Neural cell (in vitro differentiated cells): ENCODE results near the gene TIMM22.

Experiments used
- CTCF ChIP-seq: fragments of 450-650 bp; IDR thresholded peaks from 2 replicates; pipeline ENCODE4 v1.5.1; 2014; ENCODE audit warnings: antibody characterized with exemption, mild to moderate bottlenecking, moderate library complexity; ENCODE audit not compliant: poor library complexity, severe bottlenecking
- EP300 ChIP-seq: fragments of 450-650 bp; conservative IDR thresholded peaks from 2 replicates; pipeline ENCODE4 v1.6.1; 2014; ENCODE audit warnings: antibody characterized with exemption, mild to moderate bottlenecking, moderate library complexity; ENCODE audit not compliant: poor library complexity, severe bottlenecking
- EZH2 ChIP-seq: fragments of 200-600, 300-800 bp; shearing (Covaris generic), sonication (generic); IDR thresholded peaks from 2 replicates; pipeline ENCODE4 v1.6.1; 2014; ENCODE audit warnings: antibody characterized with exemption, low read length, borderline replicate concordance, mild to moderate bottlenecking; ENCODE audit not compliant: insufficient read depth, poor library complexity, severe bottlenecking
- TF ChIP-seq, protein P1 (sequence below): IDR thresholded peaks from 2 replicates; pipeline ENCODE4 v1.6.1; 2012; ENCODE audit warnings: borderline replicate concordance

- TF ChIP-seq EZH2, result no peak
- TF ChIP-seq EP300, result no peak
- TF ChIP-seq CTCF, result peak; percentile 51
- TF ChIP-seq, protein P1, sequence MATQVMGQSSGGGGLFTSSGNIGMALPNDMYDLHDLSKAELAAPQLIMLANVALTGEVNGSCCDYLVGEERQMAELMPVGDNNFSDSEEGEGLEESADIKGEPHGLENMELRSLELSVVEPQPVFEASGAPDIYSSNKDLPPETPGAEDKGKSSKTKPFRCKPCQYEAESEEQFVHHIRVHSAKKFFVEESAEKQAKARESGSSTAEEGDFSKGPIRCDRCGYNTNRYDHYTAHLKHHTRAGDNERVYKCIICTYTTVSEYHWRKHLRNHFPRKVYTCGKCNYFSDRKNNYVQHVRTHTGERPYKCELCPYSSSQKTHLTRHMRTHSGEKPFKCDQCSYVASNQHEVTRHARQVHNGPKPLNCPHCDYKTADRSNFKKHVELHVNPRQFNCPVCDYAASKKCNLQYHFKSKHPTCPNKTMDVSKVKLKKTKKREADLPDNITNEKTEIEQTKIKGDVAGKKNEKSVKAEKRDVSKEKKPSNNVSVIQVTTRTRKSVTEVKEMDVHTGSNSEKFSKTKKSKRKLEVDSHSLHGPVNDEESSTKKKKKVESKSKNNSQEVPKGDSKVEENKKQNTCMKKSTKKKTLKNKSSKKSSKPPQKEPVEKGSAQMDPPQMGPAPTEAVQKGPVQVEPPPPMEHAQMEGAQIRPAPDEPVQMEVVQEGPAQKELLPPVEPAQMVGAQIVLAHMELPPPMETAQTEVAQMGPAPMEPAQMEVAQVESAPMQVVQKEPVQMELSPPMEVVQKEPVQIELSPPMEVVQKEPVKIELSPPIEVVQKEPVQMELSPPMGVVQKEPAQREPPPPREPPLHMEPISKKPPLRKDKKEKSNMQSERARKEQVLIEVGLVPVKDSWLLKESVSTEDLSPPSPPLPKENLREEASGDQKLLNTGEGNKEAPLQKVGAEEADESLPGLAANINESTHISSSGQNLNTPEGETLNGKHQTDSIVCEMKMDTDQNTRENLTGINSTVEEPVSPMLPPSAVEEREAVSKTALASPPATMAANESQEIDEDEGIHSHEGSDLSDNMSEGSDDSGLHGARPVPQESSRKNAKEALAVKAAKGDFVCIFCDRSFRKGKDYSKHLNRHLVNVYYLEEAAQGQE, result peak; percentile 20
These were observed 17.2 kb upstream of the TIMM22 start, which contains the start of gene NXN for GRCh38 chr17:979539-980405.
